K562 (cell line): ENCODE results near the gene TYW1B. TPM values are rescaled to one million over a fixed set of nuclear protein-coding genes. Genes with fewer than 3 reads are reported as not detected.

Source experiments
- BACH1 ChIP-seq: fragments of 200-800 bp; sonication (Bioruptor generic); IDR thresholded peaks from 2 replicates; pipeline ENCODE4 v1.6.1; 2016; ENCODE audit warnings: missing genetic modification characterization, missing compliant biosample characterization
- DNMT1 ChIP-seq: fragments of 450-650 bp; IDR thresholded peaks from 2 replicates; pipeline ENCODE4 v1.6.1; 2016; ENCODE audit warnings: antibody characterized with exemption, mild to moderate bottlenecking
- EP400 ChIP-seq: fragments of 450-650 bp; IDR thresholded peaks from 2 replicates; pipeline ENCODE4 v1.6.1; 2017; ENCODE audit warnings: antibody characterized with exemption, mild to moderate bottlenecking, moderate library complexity
- ETV1 ChIP-seq: fragments of 450-650 bp; conservative IDR thresholded peaks from 2 replicates; pipeline ENCODE4 v1.6.1; 2016; ENCODE audit warnings: missing genetic modification characterization, control low read depth, low read depth, missing compliant biosample characterization
- GTF2A2 ChIP-seq: IDR thresholded peaks from 2 replicates; pipeline ENCODE4 v1.6.1; 2016; ENCODE audit warnings: mild to moderate bottlenecking, missing genetic modification characterization, missing compliant biosample characterization
- IFI16 ChIP-seq: fragments of 250-450 bp; sonication (Bioruptor Pico); IDR thresholded peaks from 2 replicates; pipeline ENCODE4 v2.1.2; 2022; ENCODE audit warnings: mild to moderate bottlenecking, inconsistent platforms
- JUN ChIP-seq, 2 experiments: sonication (generic) in 1 of 2; formaldehyde crosslinking in 1 of 2; IDR thresholded peaks; 2 replicates each; pipeline versions ENCODE4 v1.6.1 to v1.8.0; 2012 to 2022; ENCODE audit warnings: borderline replicate concordance in 2 of 2, mild to moderate bottlenecking in 2 of 2, improper control_type of control experiment in 1 of 2, low read depth in 1 of 2, low read length in 1 of 2, missing genetic modification reagents in 1 of 2
- POLR2G ChIP-seq: fragments of 200-400 bp; formaldehyde crosslinking; IDR thresholded peaks from 2 replicates; pipeline ENCODE4 v1.6.1; 2017; ENCODE audit warnings: low read depth, mild to moderate bottlenecking, antibody characterized with exemption, low read length, moderate library complexity
- POU5F1 ChIP-seq: fragments of 150-350 bp; IDR thresholded peaks from 2 replicates; pipeline ENCODE4 v1.6.1; 2014; ENCODE audit warnings: borderline replicate concordance, low read length, low read depth, mild to moderate bottlenecking; ENCODE audit not compliant: partially characterized antibody
- RFX5 ChIP-seq: IDR thresholded peaks from 2 replicates; pipeline ENCODE4 v1.6.1; 2011; ENCODE audit warnings: low read depth, mild to moderate bottlenecking, improper control_type of control experiment, low read length
- STAG1 ChIP-seq: sonication (generic); formaldehyde crosslinking; IDR thresholded peaks from 2 replicates; pipeline ENCODE4 v1.5.0; 2020; ENCODE audit warnings: missing genetic modification reagents, borderline replicate concordance
- TARDBP ChIP-seq: fragments of 450-650 bp; IDR thresholded peaks from 2 replicates; pipeline ENCODE4 v1.6.1; 2016
- U2AF2 ChIP-seq: fragments of 200-400 bp; formaldehyde crosslinking; optimal IDR thresholded peaks from 2 replicates; pipeline ENCODE3; 2017; ENCODE audit warnings: low read depth, mild to moderate bottlenecking, low read length
- YY1 ChIP-seq, 3 experiments: IDR thresholded peaks; 2 replicates each; pipeline ENCODE4 v1.6.1; 2011; ENCODE audit warnings: low read length in 2 of 3, mild to moderate bottlenecking in 2 of 3, moderate library complexity in 2 of 3, borderline replicate concordance in 1 of 3, control low read depth in 1 of 3, low read depth in 1 of 3; ENCODE audit not compliant: insufficient read depth in 3 of 3, insufficient replicate concordance in 2 of 3, control insufficient read depth in 1 of 3, insufficient read length in 1 of 3; ENCODE audit errors: extremely low read depth in 1 of 3
- polyA plus RNA-seq, 8 experiments: library from polyadenylated mRNA; depleted of rRNA in 4 of 8; stranded (reverse) in 5 of 8; unstranded in 3 of 8; fragments of >200 nt; fragmentation: Nextera tagmentation in 2 of 8; fragmentation: Illumina TruSeq in 1 of 8; extraction: Ambion mirVana in 2 of 8; extraction: Trizol in 1 of 8; gene quantifications; 2 replicates each; pipeline versions ENCODE4 v1.2.1 to v1.2.3, GENCODE V29; 2011 to 2014; ENCODE audit warnings: inconsistent platforms in 1 of 8, missing spikeins in 1 of 8
- total RNA-seq, 7 experiments: library from RNA; depleted of rRNA in 6 of 7; stranded (reverse); fragments of >200 nt in 6 of 7; fragmentation: Illumina TruSeq in 2 of 7; extraction: Trizol in 2 of 7; gene quantifications; 2 replicates each; pipeline versions ENCODE4 v1.2.1 to v1.2.3, GENCODE V29; 2011 to 2021; ENCODE audit warnings: low replicate concordance in 1 of 7
- TF ChIP-seq, protein P1 (sequence below): sonication (generic); formaldehyde crosslinking; IDR thresholded peaks from 2 replicates; pipeline ENCODE4 v1.8.1; 2022; ENCODE audit warnings: missing genetic modification reagents
- TF ChIP-seq, protein P2 (sequence below): fragments of 250-450 bp; sonication (Bioruptor Pico); IDR thresholded peaks from 2 replicates; pipeline ENCODE4 v1.8.0; 2022; ENCODE audit warnings: moderate library complexity, mild to moderate bottlenecking, inconsistent platforms
- TF ChIP-seq, protein P3 (sequence below): fragments of 250-450 bp; sonication (Bioruptor Pico); IDR thresholded peaks from 2 replicates; pipeline ENCODE4 v1.8.0; 2022; ENCODE audit warnings: moderate library complexity, mild to moderate bottlenecking, inconsistent platforms
- TF ChIP-seq, protein P4 (sequence below): fragments of 250-450 bp; sonication (Bioruptor Pico); IDR thresholded peaks from 2 replicates; pipeline ENCODE4 v1.5.0; 2022; ENCODE audit warnings: mild to moderate bottlenecking

Gene TYW1B
- total and polyA plus RNA-seq, 9 of the 15 experiments (the other 6 are each of a cell fraction or from before 2014, with no cell fraction given): 5.8 to 14.7 (median 9.8) TPM

DNA sequence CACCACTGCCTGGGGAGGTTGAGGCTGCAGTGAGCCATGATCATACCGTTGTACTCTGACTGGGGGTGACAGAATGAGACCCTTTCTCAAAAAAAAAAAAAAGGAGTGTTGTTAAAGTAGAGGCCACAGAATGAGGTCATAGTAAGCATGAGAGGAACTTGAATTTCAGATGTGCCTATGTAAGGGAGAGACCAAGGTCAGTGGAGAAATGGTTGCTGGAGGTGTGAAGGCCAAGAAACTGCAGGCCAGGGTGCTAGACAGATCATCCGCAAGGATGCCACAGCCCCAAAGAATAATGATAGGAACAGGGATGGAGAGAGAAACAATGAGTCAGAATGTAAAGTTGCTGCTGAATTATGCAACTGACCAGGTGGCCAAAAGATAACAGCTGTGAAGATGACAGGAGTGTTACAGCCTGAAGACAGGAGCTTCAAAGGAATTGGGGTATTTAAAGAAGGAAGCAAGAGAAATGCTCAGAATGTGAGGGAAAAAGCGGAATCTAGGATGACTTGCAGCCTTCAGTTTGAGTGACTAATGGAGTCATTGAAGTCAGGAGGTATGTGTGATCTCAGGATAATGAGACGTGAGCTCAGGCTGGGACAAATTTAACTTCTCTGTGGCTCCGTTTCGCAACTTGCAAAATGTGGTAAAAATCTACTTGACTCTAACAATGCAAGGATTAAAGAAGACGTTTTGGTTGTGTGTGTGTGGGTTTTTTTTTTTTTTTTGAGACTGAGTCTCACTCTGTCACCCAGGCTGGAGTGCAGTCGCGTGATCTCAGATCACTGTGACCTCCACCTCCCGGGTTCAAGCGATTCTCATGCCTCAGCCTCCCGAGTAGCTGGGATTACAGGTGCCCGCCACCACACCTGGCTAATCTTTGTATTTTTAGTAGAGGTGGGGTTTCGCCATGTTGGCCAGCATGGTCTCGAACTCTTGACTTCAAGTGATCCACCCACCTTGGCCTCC, 22.2 kb downstream of the TYW1B start (continued):
- TF ChIP-seq, protein P1, sequence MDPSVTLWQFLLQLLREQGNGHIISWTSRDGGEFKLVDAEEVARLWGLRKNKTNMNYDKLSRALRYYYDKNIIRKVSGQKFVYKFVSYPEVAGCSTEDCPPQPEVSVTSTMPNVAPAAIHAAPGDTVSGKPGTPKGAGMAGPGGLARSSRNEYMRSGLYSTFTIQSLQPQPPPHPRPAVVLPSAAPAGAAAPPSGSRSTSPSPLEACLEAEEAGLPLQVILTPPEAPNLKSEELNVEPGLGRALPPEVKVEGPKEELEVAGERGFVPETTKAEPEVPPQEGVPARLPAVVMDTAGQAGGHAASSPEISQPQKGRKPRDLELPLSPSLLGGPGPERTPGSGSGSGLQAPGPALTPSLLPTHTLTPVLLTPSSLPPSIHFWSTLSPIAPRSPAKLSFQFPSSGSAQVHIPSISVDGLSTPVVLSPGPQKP (CRISPR knock-in tag): no peak
- TF ChIP-seq GTF2A2 (tag): peak; percentile 66; the same call in 1 of the 2 replicates
- TF ChIP-seq TARDBP: 0 out of 2 replicates have a peak, but pooled peaks have one; percentile 22
- TF ChIP-seq IFI16 (CRISPR knock-in tag): 0 out of 2 replicates have a peak, but pooled peaks have one; percentile 36
- TF ChIP-seq EP400: peak; percentile 85
- TF ChIP-seq U2AF2: no peak
- peak in 1 of 3 experiments; percentile 13 for TF ChIP-seq YY1 (IDR thresholded peaks at IDR 0.05; ENCODE audit: borderline replicate concordance in 1 of 3, control insufficient read depth in 1 of 3, extremely low read depth in 1 of 3, insufficient read depth in 3 of 3, insufficient read length in 1 of 3, insufficient replicate concordance in 2 of 3, low read depth in 1 of 3, low read length in 2 of 3)
- TF ChIP-seq, protein P2, sequence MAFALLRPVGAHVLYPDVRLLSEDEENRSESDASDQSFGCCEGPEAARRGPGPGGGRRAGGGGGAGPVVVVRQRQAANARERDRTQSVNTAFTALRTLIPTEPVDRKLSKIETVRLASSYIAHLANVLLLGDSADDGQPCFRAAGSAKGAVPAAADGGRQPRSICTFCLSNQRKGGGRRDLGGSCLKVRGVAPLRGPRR: 0 out of 2 replicates have a peak, but pooled peaks have one; percentile 13
- peak; percentile 84 for TF ChIP-seq ETV1 (tag)
- TF ChIP-seq POLR2G: no peak
- peak; percentile 88 for TF ChIP-seq BACH1
- no peak for TF ChIP-seq DNMT1
- TF ChIP-seq, protein P3, sequence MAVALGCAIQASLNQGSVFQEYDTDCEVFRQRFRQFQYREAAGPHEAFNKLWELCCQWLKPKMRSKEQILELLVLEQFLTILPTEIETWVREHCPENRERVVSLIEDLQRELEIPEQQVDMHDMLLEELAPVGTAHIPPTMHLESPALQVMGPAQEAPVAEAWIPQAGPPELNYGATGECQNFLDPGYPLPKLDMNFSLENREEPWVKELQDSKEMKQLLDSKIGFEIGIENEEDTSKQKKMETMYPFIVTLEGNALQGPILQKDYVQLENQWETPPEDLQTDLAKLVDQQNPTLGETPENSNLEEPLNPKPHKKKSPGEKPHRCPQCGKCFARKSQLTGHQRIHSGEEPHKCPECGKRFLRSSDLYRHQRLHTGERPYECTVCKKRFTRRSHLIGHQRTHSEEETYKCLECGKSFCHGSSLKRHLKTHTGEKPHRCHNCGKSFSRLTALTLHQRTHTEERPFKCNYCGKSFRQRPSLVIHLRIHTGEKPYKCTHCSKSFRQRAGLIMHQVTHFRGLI (CRISPR knock-in tag): 0 out of 2 replicates have a peak, but pooled peaks have one; percentile 56
- TF ChIP-seq POU5F1: no peak
- TF ChIP-seq STAG1 (CRISPR knock-in tag): no peak
- no peak for TF ChIP-seq RFX5
- TF ChIP-seq, protein P4, sequence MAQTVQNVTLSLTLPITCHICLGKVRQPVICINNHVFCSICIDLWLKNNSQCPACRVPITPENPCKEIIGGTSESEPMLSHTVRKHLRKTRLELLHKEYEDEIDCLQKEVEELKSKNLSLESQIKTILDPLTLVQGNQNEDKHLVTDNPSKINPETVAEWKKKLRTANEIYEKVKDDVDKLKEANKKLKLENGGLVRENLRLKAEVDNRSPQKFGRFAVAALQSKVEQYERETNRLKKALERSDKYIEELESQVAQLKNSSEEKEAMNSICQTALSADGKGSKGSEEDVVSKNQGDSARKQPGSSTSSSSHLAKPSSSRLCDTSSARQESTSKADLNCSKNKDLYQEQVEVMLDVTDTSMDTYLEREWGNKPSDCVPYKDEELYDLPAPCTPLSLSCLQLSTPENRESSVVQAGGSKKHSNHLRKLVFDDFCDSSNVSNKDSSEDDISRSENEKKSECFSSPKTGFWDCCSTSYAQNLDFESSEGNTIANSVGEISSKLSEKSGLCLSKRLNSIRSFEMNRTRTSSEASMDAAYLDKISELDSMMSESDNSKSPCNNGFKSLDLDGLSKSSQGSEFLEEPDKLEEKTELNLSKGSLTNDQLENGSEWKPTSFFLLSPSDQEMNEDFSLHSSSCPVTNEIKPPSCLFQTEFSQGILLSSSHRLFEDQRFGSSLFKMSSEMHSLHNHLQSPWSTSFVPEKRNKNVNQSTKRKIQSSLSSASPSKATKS (CRISPR knock-in tag): no peak
- peak; percentile 99 for TF ChIP-seq JUN (IDR thresholded peaks at IDR 0.05; ENCODE audit: borderline replicate concordance, low read depth, low read length)
- peak; percentile 97; the same call in 1 of the 2 replicates for TF ChIP-seq JUN (CRISPR knock-in tag; IDR thresholded peaks at IDR 0.05; ENCODE audit: borderline replicate concordance)
